ENCODE results near the gene ZAP70. TPM values are rescaled to one million over a fixed set of nuclear protein-coding genes. Genes with fewer than 3 reads are reported as not detected.

ZAP70 gene
- total RNA-seq, 1 donor: not detected

DNA sequence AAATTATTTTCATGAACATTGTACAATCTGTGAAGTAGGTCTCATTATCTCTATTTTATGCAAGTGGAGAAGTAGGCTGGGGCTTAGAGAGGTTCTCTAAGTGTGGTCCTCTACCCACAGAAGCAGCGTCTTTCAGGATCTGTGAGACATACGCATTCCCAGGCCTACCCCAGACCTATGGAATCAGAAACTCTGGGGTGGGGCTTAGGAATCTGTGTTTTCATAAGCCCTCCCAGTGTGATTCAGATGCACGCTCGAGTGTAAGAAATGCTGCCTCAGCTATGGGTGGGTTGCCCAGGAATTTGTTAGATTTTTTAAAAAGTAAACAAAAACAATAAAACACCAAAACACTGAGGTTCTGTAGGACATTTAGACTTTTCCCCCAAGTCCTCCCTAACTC, 14.8 kb upstream of the ZAP70 start:
- no peak overlapping the region for H3K4me3 ChIP-seq (ENCODE audit: low read depth, low read length)
- TF ChIP-seq, protein P1, sequence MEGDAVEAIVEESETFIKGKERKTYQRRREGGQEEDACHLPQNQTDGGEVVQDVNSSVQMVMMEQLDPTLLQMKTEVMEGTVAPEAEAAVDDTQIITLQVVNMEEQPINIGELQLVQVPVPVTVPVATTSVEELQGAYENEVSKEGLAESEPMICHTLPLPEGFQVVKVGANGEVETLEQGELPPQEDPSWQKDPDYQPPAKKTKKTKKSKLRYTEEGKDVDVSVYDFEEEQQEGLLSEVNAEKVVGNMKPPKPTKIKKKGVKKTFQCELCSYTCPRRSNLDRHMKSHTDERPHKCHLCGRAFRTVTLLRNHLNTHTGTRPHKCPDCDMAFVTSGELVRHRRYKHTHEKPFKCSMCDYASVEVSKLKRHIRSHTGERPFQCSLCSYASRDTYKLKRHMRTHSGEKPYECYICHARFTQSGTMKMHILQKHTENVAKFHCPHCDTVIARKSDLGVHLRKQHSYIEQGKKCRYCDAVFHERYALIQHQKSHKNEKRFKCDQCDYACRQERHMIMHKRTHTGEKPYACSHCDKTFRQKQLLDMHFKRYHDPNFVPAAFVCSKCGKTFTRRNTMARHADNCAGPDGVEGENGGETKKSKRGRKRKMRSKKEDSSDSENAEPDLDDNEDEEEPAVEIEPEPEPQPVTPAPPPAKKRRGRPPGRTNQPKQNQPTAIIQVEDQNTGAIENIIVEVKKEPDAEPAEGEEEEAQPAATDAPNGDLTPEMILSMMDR (IDR thresholded peaks at IDR 0.05; ENCODE audit: insufficient read depth, low read depth, low read length): no peak
- no peak for DNase-seq (ENCODE audit: low read depth)

DNA sequence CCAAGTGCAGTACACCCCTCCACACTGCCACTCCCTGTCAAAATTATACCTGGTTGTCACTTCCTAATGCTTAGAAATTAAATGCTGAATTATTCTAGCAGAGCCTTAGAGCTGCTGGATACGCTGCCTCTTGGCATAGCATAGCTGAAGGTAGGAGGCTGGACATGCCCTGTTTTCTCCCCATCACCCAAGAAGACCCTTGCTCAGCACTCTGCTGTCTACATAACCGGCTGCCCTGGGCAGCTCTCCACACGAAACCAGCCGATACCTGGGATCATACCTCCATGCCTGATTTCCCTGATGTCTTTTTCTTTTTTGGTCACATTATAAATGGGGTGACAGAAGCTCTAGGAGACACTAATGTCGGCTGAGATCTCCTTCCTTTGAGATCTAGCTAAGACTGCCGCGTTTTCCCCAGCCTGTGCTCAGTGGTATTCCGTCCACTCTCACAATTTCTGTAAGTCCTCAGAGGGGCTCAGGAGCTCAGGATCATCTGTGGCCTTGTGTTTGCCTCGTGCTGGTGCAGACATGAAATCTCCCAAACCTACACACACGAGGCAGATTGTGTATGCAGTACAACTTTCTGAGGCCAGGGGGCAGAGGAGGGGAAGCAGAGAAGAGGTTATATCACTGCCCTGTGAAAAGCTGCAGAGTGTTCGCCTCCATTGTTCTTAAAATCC, 13.5 kb upstream of the ZAP70 start:
- TF ChIP-seq, protein P1 (IDR thresholded peaks at IDR 0.05; ENCODE audit: insufficient read depth, low read depth, low read length): peak; percentile 84
- no peak overlapping the region for H3K4me3 ChIP-seq (ENCODE audit: low read depth, low read length)
- peak; percentile 60 for DNase-seq (ENCODE audit: low read depth)

DNA sequence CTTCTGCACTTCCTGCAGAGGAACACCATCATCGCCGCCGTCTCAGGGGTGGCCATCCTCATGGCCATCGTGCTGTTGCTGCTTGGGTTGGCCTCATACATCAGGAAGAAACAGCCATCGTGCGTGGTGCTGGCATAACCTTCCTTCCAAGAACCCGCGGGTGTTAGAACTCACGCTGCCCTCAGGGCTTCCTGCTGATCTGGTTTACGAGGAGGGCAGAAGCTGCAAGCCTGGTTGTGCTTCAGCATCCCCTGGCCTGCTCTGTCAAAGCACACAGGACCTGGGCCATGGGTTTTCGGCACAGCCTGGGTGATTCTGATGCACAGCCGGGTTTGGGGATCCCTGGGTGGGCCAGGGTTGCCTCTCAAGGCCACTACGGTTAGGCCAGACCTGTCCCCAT, 12.2 kb upstream of the ZAP70 start:
- DNase-seq (ENCODE audit: low read depth): no peak

DNA sequence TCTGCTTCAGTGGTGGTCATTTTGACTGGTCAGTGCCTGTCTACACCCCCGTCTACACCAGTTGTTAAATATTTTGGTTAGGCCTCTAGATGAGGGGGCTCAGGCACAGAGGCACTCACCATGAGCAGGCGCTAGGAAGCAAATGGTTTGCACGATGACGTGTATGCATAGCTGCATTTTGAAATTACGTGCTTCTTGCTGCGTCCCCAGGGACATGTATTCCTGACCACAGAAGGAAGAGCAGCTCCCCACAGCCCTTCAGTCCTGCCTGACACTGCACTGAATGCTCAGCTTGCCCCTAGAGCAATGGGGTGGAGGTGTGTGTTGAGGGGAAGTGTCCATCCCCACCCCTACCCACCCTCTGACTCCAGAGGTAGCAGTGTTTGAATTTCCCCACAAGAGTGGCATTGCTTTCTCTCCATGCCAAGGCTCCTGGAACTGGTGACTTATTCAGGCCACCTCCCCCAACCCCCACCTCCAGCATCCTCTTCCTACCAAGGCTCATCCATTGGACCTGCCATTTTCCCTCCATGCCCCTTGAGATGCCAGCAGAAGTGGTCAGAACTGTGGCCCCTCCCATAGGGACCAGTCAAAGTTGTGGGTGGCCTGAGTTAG, 11.4 kb upstream of the ZAP70 start:
- TF ChIP-seq, protein P1 (IDR thresholded peaks at IDR 0.05; ENCODE audit: insufficient read depth, low read depth, low read length): no peak
- H3K4me3 ChIP-seq (ENCODE audit: low read depth, low read length): no peak overlapping the region
- DNase-seq (ENCODE audit: low read depth): peak; percentile 11

More for the DNA sequence above, 12.2 kb upstream of the ZAP70 start:
- no peak overlapping the region for H3K4me3 ChIP-seq (ENCODE audit: low read depth, low read length)
- TF ChIP-seq, protein P1 (IDR thresholded peaks at IDR 0.05; ENCODE audit: insufficient read depth, low read depth, low read length): no peak

DNA sequence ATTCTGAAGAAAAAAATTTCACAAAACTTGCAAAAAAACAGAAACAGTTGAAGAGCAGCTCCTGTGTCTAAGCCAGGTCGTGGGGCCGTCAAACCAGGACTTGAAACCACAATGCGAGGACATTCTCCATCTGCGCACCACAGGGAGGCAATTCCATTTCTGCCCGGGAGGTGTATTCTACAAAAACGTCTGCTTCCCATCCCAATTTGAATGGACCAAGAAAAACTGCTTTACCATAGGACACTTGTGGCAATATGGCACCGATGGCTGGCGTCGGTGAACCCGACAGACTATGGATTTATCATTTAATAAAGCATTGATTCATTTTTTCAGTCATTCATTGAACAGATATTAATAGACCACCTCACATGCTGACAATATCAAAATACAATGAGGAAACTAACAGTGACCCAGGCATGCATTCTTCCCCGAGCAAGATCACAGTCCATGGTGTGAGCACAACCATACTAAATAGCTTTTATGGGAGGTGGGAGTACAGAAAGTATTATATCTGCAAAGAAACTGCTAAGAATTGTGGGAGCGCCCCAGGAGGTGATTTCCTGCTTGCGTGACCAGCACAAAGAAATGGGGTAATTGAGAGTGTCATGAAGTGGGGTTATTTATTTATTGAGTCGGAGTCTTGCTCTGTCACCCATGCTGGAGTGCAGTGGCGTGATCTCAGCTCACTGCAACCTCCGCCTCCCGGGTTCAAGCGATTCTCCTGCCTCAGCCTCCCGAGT, 10.5 kb upstream of the ZAP70 start:
- no peak overlapping the region for H3K4me3 ChIP-seq (ENCODE audit: low read depth, low read length)
- no peak for DNase-seq (ENCODE audit: low read depth)
- TF ChIP-seq, protein P1 (IDR thresholded peaks at IDR 0.05; ENCODE audit: insufficient read depth, low read depth, low read length): no peak

DNA sequence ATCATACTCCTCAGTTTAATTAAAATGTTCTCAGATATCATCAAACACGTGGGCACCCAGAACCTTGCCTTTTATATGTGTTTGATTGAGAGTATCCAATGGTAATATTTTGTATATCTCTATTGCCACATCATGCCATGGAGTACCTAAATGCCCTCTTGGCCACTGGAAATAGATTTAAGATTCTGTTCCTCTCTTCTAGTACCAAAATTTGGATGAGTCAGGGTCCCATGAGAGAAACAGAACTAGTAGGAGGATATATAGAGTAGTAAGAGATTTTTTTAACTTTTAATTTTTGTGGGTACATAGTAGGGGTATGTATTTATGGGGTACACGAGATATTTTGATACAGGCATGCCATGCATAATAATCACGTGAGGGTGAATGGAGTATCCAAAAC, 9.6 kb upstream of the ZAP70 start:
- TF ChIP-seq, protein P1 (IDR thresholded peaks at IDR 0.05; ENCODE audit: insufficient read depth, low read depth, low read length): no peak
- no peak for DNase-seq (ENCODE audit: low read depth)
- no peak overlapping the region for H3K4me3 ChIP-seq (ENCODE audit: low read depth, low read length)
